SW 1271 (cell line): ENCODE data around the gene COL24A1.
"Not testable (repeated sequence)": the region's sequence is repeated elsewhere in the genome, so short reads cannot be mapped to it uniquely, and the experiment has no call there.

ENCODE experiments used
- DNase-seq, 2 experiments: peaks; one replicate each; lab custom pipeline; 2025; lab: John Stamatoyannopoulos, UW

The COL24A1 gene

DNA sequence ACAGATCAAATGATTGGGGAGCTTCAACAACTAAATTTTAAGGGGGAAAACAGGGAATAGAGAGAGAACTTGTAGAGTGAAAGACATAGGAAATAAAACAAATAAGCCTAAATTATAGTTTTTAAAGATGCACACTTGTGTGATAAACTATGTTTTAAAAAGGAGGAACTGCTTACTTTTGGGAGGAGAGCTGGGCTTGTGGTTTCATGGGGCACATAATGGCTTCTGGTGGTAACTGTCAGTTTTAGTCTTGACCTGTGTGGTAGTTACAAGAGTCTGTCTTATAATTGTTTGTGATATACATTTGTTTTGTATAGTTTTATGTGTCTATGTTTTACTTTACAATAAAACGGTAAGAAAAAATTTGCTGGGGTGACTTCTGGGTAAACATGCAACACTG lies 165.3 kb downstream of the COL24A1 start:
- DNase-seq, result no peak

DNA sequence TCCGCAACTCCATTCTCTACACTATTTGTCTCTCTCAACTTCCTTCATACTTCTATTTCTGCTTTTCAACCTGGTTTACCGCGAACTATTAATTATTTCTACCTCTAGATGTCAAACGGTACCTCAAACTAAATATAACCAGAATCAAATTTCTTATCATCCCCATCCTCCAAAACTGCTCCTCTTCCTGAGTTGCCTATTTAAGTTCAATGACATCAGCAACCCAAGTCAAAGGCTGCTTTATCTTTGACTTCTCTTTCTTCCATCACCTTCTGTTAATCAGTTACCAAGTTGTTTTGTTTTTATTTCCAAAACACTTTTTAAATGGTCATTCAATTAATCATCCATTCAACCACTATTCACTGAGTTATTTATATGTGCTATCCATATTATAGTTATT lies 171.9 kb downstream of the COL24A1 start:
- no peak for DNase-seq

DNA sequence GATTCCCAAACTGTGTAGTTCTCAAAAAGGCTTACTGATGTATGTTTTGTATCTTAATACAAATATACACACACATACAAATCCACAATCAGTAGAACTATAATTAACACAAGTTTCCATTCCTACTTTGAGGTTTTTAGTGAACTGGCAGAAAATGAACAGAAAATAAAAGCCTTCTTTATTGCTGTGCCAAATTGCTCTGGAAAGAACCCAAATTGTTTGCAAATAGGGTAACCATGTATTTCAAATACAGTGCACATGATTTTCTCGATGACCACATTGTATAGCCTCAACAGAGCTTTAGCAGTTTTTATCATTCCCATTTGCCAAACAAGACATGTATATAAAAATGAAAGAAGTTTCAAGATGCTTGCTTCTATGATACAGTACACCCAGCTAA lies 173.3 kb downstream of the COL24A1 start:
- no peak for DNase-seq

DNA sequence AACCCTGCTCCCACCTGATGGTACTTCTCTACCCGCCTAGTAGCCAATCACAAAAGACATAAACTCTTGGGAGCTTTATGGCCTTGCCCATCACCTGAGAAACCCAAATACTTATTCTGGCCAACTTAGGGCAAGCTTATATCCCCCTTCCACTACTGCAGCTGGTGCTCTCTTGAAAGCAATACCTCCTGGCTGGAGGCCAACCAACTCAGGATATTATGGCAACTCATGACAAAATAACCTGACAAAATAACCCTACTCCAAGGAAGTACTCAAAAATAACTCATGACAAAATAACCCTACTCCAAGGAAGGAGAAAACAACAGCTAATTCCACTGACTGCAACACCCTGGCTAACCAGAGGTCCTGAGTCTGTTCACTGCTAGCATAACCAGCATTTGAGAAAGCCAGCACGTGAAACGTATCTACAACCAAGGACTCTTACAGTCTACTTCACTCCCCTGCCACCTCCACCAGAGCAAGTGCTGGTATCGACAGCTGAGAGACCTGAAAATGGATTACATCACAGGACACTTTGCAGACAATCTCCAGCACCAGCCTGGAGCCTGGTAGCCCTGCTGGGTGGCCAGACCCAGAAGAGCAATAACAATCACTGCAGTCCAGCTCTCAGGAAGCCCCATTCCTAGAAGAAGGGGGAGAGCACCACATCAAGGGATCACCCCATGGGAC lies 179.9 kb downstream of the COL24A1 start:
- DNase-seq, result no peak

DNA sequence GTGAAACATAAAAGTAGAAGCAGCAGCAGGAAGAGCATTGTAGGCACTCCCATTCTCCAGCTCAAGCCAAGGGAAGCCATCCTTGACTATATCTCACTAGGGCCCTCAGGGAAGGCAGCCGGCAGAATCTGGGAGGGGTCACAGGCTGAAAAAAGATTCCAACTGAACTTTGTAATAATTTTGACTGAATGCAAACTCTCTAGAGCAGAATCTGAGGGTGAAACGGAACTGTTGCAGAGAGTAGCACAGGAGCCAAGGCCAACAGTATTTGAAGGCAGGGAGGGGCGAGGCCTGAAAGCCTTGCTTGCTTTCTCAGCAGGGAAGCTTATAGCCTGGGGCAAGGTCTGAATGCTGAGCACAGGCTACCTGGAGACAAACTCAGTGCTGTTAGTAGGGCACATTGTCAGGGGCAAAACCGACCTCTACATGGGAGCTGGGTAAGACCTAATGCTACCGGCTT lies 180.6 kb downstream of the COL24A1 start:
- DNase-seq, result no peak

DNA sequence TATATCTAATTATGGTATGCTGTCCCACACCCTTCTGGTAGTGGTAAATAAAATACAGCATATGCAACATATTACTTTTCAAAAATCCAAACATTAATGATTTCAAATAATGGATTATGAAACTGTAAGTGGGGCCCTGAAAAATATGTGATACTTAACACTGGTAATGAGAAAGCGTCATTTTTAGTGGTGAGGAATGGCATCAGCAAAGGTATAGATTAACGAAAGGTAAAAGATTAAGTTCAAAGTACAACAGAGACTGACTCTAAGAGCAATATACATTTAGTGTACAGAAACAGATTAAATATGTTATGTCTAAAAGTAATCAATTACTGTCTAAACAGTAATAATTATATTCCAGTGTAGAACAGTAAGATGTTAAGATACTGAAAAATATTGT lies 194.1 kb downstream of the COL24A1 start:
- DNase-seq, result no peak

DNA sequence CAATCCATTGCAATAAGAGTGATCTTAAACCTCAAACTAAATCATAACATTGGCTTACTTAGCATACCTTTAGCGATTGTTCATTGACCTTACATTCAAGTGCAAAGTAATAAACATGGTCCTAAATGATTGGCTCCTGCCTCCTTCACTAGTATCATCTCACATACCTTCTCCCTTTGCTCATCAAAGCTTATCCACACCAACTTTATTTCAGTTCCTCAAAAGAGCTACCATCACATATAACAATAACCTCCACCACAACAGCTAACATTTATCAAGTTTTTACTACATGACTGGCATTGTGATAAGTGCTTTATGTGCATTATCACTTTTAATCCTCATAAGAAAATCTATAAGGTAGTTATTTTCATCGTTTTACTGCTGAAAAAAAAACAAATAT lies 198.8 kb downstream of the COL24A1 start:
- DNase-seq, result no peak

DNA sequence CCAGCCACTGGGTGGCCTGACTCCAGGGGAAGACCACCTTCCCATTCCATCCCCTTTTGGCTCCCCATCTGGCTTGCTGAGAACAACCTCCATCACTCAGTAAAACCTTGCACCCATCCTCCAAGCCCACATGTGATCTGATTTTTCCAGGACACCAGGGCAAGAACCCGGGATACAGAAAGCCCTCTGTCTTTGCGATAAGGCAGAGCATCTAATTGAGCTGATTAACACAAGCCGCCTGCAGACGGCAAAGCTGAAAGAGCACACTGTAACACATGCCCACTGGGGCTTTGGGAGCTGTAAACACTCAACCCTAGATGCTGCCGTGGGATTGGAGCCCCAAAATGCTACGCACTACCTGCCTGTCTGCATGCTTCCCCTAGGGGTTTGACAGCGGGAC lies 201.4 kb downstream of the COL24A1 start:
- not testable (repeated sequence) for DNase-seq

DNA sequence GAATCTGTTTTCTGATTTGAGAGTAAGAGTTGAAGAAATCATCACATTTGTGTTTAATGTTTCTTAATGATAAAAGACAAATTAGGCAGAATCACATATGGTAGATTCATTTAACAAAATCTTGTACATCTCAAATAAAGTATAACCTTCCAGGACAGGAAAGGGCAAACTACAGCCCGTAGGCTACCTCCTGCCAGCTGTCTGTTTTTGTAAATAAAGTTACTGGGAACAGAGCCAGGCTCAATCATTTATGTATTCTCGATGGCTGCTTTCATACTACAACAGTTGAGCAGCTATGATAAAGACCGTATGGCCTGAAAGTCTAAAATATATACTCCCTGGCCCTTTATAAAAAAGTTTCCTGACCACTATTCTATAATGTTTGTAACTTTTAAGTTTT lies 204.1 kb downstream of the COL24A1 start:
- DNase-seq, result no peak

DNA sequence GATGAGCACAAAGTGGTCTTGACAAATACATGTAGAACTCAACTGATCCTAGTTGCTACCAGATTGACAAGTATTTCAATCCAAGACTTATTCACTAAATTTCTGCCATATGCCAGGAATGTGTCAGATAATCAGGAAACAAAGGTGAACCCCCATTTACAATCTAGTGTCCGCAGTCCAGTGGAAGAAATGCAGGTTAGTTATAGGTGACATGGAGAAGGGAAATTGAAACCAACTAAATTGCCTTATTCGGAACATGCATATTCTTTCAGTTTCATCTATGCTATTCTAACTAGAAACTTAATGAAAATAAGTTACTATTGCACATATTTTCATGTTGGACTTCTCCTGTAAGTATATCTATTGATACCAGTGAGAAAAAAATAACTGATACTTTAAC lies 209.4 kb downstream of the COL24A1 start:
- DNase-seq, result no peak

DNA sequence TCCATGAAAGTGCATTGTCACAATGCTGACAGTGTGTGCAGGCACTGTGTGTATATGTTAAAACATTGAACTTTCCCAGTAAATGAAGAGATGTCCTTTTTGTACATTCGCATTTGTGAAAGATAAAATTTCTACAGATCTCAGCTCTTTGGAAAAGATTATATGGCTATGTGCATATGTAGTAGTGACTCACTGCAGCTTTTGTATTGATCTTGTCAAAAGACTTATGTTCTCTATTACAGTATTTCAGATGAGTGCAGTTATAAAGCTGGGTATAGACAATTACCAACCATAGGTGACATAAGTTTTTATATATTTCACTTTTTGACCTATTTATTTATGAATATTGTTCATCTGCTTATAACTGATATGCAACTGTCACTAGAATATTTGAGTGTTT lies 212.6 kb downstream of the COL24A1 start:
- no peak for DNase-seq

DNA sequence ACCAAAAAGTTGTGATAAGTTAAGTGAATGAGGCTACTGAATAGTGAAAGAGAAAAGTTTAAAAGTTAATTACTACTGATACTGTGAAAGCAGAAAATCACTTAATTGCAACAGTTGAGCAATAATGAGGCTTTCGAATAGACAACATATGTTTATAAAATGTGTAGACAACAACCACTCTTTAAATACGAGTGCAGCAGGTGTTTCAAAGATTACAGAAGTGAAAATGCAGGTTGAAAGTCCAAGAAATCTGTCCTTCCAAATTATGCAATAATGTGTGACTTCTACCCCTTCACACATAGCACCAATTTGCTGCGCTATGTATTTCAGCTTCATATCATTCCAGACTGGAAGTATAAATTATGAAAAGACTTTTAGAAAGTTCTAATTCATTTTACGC lies 213.0 kb downstream of the COL24A1 start:
- DNase-seq, result no peak

DNA sequence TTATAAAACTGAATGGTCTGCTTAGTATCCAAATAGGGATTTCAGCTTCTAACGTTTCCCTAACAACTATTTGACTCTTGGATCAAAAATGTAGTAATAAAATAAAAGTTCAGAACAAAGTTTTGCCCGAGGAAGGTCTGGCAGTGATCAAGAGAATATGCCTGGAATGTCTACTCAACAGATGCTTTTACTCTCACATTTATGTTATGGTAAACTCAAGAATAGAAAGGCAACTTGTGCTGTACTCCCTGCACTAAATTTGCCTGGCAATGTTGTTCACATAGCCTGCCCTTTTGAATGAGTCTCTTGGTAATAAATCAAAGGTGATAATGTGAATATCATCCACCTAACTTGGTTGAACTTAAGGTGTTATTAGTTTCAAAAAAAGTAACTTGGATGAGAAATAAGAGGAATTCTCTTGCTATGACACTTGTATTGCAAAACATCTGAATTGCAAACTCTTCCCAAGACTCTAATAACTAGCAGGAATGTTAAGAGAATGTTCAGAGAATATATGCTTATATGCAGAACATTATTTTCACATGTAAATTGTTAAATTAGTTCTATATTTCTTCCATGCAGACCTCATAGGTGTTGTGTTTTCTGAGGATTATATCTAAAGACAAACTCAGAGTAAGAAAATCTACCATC lies 215.8 kb downstream of the COL24A1 start:
- no peak for DNase-seq

DNA sequence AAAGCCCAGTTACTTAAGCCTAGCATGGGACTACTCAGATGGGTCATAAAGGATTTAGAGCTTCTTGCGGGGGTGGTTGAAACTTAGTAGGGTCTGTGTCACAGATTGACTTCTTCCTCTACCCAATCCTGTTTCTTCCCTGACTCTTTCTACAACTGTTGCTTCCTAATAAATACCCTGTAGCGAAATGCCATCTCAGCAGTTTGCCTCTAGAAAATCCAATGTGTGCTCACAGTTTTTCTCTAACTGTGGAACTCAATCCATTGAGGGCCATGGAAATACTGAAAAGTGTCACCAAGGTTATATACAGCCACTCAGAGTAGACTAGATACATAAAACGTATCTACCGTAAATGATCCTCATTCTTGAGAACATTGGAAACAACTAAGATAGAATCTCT lies 217.7 kb downstream of the COL24A1 start:
- DNase-seq, result no peak

DNA sequence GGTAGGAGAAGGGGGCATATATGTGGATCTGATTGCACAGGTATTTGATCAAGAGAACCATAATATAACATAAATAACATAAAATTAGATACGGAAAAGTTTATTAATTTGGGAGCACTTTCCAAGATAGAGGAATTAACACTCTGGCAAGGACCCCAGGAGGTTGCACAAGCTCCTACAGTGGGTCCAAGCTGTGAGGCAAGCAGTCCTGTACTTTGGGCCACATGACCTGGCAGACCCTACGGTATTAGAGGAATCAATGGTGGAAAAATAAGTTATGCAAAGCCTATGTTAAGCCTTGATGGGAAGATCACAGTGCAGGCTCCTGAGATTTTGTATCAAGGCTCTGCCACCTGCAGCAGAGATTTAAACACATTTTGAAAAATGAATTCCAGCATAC lies 220.1 kb downstream of the COL24A1 start:
- DNase-seq, result no peak

DNA sequence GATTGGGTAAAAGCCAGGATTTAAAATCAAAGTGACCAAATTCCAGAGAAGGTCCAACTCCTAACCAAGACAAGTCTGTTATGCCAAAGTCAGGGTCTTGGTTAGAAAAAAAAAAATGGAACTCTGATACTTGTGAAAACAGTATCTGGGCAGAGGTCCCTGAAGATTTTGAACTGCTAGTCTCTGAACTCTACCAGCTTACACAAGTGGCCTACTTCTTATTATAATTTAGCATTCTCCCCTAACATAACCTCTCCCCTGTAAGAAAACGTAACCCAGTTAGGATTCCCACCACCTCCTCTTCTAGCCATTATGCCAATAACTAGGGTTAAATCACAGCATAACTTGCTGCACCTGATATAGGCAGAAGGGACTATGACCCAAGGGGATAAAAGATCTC lies 220.5 kb downstream of the COL24A1 start:
- DNase-seq, result no peak

DNA sequence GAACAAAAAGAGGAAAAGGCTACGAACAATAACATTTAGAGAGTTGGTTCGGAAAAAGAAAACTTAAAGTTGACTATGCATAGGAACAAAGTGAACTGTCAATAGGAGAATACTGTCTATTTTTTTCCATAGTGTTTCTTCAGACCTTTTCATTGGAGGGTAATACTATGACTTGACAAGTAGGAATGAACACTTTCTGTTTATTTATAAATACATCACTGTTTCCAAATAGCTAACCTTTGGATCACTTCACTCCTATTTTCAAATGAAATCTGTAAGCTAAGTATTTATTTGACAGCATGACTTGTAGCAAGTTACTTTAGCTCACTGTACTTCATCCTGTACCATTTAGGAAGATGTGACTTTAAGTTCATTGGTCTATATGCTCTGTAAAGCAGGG lies 221.3 kb downstream of the COL24A1 start:
- DNase-seq, result no peak

DNA sequence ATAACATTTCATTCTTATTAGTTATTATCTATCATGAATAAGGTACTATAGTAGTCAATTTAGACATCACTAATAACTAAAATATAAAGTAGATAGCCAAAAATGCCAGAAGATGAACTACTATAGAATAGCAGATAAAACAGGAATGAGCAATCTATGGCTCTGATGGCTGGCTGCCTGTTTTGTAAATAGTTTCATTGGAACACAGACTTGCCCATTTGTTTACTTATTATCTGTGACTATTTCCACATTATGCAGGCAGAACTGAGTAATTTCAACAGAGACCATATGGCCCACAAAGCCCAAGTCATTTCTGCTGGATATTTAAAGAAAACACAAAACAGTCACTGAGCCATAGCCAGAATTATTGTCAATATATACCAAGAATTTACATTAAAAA lies 222.1 kb downstream of the COL24A1 start:
- no peak for DNase-seq

DNA sequence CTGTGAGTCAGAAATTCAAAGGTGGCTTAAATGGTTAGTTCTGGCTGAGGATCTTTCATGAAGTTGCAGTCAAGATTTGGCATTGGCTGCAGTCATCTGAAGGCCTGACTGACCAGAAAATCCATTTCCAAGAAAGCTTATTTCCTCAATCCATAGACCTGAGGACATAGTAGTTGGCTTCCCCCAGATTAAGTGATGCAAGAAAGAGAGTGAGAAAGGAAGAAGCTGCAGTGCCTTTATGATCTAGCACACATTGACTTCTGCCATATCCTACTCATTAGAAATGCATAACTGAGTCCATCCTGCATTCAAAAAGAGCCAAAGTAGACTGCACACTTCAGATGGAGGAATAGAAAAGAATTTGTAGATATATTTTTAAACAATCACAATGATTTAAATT lies 222.6 kb downstream of the COL24A1 start:
- DNase-seq, result no peak

DNA sequence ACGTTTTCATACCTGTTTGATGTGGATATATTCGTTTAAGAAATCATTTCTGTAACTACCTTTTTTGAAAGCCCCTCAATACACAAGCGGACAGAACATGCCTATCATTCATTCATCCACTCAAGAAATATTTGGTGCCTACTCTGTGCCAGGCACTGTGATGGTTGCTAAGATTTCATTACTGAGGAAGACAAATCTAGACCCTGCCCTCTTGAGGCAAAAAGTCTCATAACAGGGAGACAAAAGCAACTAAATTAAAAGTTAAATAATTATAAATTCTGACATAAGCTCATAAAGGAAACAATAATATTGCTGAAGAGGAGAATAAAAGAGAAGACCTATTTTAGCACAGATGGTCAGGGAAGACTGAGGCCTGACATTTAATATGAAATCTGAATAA lies 244.8 kb downstream of the COL24A1 start:
- peak in 1 of 2 experiments; percentile 16 for DNase-seq

DNA sequence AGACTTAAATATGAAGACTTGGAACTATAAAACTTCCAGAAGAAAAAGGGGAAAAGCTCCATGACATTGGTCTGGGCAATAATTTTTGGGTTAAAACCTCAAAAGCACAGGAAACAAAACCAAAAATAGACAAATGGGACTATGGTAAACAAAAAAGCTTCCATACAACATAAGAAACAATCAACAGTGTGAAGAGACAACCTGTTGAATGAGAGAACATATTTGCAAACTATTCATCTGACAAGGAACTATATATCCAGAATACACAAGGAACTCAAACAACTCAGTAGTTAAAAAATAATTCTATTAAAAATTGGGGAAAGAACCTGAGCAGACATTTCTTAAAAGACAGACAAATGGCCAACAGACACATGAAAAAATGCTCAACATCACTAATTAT lies 255.7 kb downstream of the COL24A1 start:
- DNase-seq, result no peak

DNA sequence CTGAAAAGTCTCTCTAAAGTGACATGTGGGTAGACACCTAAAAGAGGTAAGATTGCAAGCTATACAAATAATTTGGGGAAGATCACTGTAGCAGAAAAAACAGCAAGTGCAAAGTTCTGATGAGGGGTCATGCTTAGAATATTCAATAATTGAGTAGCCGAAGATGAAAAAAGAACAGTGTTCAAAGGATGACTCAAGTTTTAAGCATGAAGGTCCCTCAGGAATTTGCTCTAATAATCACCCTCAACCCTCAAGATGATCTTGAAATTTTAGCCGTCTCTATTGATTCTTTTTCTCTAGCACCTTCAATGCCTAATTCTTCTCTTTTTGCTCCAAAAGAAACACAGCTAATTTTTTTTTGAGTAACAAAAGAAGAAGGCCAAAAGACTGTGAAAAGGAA lies 257.7 kb downstream of the COL24A1 start:
- no peak for DNase-seq

DNA sequence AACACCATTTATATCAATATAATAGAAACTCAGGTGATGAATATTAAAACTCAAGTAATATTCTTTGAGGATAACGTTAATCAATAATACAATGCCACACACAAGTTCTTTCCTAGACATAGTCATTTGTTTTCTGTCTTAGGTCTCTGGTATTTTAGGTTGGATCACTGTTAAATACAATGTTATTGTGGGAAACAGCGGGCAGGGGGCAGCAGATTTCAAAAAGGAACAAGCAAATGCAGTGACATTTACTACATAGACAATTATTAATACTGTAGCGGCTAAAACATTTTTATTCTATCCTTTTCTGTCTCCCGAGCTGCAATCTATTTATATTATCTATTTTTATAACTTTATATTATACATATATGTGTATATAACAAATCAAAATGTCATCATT lies 261.9 kb downstream of the COL24A1 start:
- DNase-seq, result peak in 1 of 2 experiments; percentile 16

DNA sequence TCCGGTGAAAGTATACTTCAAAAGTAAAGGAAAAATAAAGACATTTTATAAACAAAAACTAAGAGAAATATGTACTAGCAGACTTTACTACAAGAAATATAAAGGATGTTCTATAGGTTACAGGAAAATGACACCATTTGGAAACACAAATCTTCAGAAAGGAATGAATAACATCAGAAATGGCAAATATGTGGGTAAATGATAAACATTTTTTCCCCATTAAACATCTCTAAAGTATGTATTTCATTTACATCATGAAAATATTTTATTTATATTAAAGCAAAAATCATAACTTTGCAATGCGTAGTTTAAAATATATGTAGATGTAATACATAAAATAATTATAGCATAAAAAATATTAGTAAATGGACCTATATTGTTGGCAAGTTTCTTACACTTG lies 264.2 kb downstream of the COL24A1 start:
- DNase-seq, result no peak
